HepG2 (cell line): ENCODE data around the gene CIAO3. TPM values are rescaled to one million over a fixed set of nuclear protein-coding genes. Genes with fewer than 3 reads are reported as not detected.
A peak's percentile ranks its signal among the peaks of the same experiment; 100 is the strongest.

Experiments used
- CBX2 ChIP-seq, 2 experiments: fragments of 200-600 bp in 1 of 2; sonication (generic); formaldehyde crosslinking in 1 of 2; IDR thresholded peaks; 2 replicates each; pipeline versions ENCODE4 v1.7.0 to v1.8.1; 2018 to 2022; ENCODE audit warnings: low read depth in 2 of 2, low read length in 1 of 2, mild to moderate bottlenecking in 1 of 2, missing genetic modification reagents in 1 of 2
- GATAD2A ChIP-seq: IDR thresholded peaks from 2 replicates; pipeline ENCODE4 v1.6.1; 2016
- HNRNPLL ChIP-seq: fragments of 200-400 bp; formaldehyde crosslinking; IDR thresholded peaks from 2 replicates; pipeline ENCODE4 v1.6.1; 2017; ENCODE audit warnings: mild to moderate bottlenecking, low read depth, low read length; ENCODE audit not compliant: poor library complexity, severe bottlenecking
- ISL2 ChIP-seq: sonication (generic); formaldehyde crosslinking; IDR thresholded peaks from 2 replicates; pipeline ENCODE4 v1.5.0; 2020; ENCODE audit warnings: missing genetic modification reagents
- PTBP1 ChIP-seq: fragments of 200-400 bp; formaldehyde crosslinking; IDR thresholded peaks from 2 replicates; pipeline ENCODE4 v1.6.1; 2018; ENCODE audit warnings: low read length, low read depth; ENCODE audit not compliant: poor library complexity, severe bottlenecking
- RORA ChIP-seq: sonication (generic); formaldehyde crosslinking; IDR thresholded peaks from 2 replicates; pipeline ENCODE4 v1.5.0; 2020; ENCODE audit warnings: mild to moderate bottlenecking, missing genetic modification reagents, moderate library complexity
- RXRA ChIP-seq: sonication (generic); formaldehyde crosslinking; IDR thresholded peaks from 2 replicates; pipeline ENCODE4 v1.5.1; 2020; ENCODE audit warnings: missing genetic modification reagents
- SAFB2 ChIP-seq: sonication (generic); formaldehyde crosslinking; IDR thresholded peaks from 2 replicates; pipeline ENCODE4 v1.5.1; 2020; ENCODE audit warnings: missing genetic modification reagents, low read depth, mild to moderate bottlenecking, borderline replicate concordance
- SAP130 ChIP-seq: IDR thresholded peaks from 2 replicates; pipeline ENCODE4 v1.6.1; 2016; ENCODE audit warnings: low read depth
- SOX5 ChIP-seq: IDR thresholded peaks from 2 replicates; pipeline ENCODE4 v1.6.1; 2016; ENCODE audit warnings: borderline replicate concordance
- STAT5B ChIP-seq: sonication (generic); formaldehyde crosslinking; IDR thresholded peaks from 2 replicates; pipeline ENCODE4 v1.4.0; 2020; ENCODE audit warnings: missing genetic modification reagents
- ZNF24 ChIP-seq: fragments of 450-650 bp; IDR thresholded peaks from 2 replicates; pipeline ENCODE4 v1.6.1; 2017; ENCODE audit warnings: antibody characterized with exemption, mild to moderate bottlenecking
- ZNF274 ChIP-seq: sonication (generic); formaldehyde crosslinking; IDR thresholded peaks from 2 replicates; pipeline ENCODE4 v1.5.1; 2020; ENCODE audit warnings: mild to moderate bottlenecking, missing genetic modification reagents
- ZNF282 ChIP-seq: fragments of 450-650 bp; IDR thresholded peaks from 2 replicates; pipeline ENCODE4 v1.6.1; 2018; ENCODE audit not compliant: partially characterized antibody
- ZNF354B ChIP-seq: sonication (generic); formaldehyde crosslinking; IDR thresholded peaks from 2 replicates; pipeline ENCODE4 v1.8.0; 2022; ENCODE audit warnings: mild to moderate bottlenecking, missing genetic modification reagents
- ZNF552 ChIP-seq: sonication (generic); formaldehyde crosslinking; IDR thresholded peaks from 2 replicates; pipeline ENCODE4 v1.9.0; 2022; ENCODE audit warnings: missing genetic modification reagents, mild to moderate bottlenecking, borderline replicate concordance
- ZNF775 ChIP-seq: sonication (generic); formaldehyde crosslinking; IDR thresholded peaks from 2 replicates; pipeline ENCODE4 v1.4.0; 2020; ENCODE audit warnings: missing genetic modification reagents, mild to moderate bottlenecking, moderate library complexity, borderline replicate concordance
- ZNF83 ChIP-seq: sonication (generic); formaldehyde crosslinking; IDR thresholded peaks from 2 replicates; pipeline ENCODE4 v1.4.0; 2020; ENCODE audit warnings: missing genetic modification reagents, mild to moderate bottlenecking, borderline replicate concordance
- ZNF883 ChIP-seq: sonication (generic); formaldehyde crosslinking; IDR thresholded peaks from 2 replicates; pipeline ENCODE4 v1.5.1; 2020; ENCODE audit warnings: mild to moderate bottlenecking, missing genetic modification reagents; ENCODE audit errors: not compliant biosample characterization
- polyA plus RNA-seq, 8 experiments: library from polyadenylated mRNA; depleted of rRNA in 3 of 8; stranded (reverse) in 7 of 8; unstranded in 1 of 8; fragments of >200 nt; fragmentation: Illumina TruSeq in 4 of 8; extraction: Trizol in 4 of 8; gene quantifications; 2 replicates each; pipeline versions ENCODE4 v1.2.1 to v1.2.3, GENCODE V29; 2011 to 2016; ENCODE audit warnings: low read depth in 4 of 8, missing spikeins in 1 of 8, mixed read lengths in 1 of 8; ENCODE audit not compliant: insufficient read depth in 1 of 8
- total RNA-seq, 5 experiments: library from RNA; depleted of rRNA; stranded (reverse); fragments of >200 nt; fragmentation: Illumina TruSeq; extraction: Trizol; gene quantifications; 2 replicates each; pipeline ENCODE4 v1.2.3, GENCODE V29; 2016; ENCODE audit warnings: low read depth in 1 of 5
- TF ChIP-seq, protein P1 (sequence below): sonication (generic); formaldehyde crosslinking; IDR thresholded peaks from 2 replicates; pipeline ENCODE4 v1.9.0; 2021; ENCODE audit warnings: missing genetic modification reagents, mild to moderate bottlenecking, borderline replicate concordance
- TF ChIP-seq, protein P2 (sequence below): sonication (generic); formaldehyde crosslinking; IDR thresholded peaks from 2 replicates; pipeline ENCODE4 v1.8.0; 2022; ENCODE audit warnings: missing genetic modification reagents, low read depth, mild to moderate bottlenecking, borderline replicate concordance
- TF ChIP-seq, protein P3 (sequence below), 2 experiments: sonication (generic) in 1 of 2; formaldehyde crosslinking in 1 of 2; IDR thresholded peaks; 2 replicates each; pipeline versions ENCODE4 v1.6.1 to v1.9.0; 2014 to 2022; ENCODE audit warnings: antibody characterized with exemption in 1 of 2, borderline replicate concordance in 1 of 2, inconsistent platforms in 1 of 2, low read depth in 1 of 2, missing genetic modification reagents in 1 of 2

CIAO3 gene
- total and polyA plus RNA-seq, 2 of the 13 experiments (the other 11 are each of a cell fraction or from before 2014, with no cell fraction given): 21.7 to 25.0 TPM

DNA sequence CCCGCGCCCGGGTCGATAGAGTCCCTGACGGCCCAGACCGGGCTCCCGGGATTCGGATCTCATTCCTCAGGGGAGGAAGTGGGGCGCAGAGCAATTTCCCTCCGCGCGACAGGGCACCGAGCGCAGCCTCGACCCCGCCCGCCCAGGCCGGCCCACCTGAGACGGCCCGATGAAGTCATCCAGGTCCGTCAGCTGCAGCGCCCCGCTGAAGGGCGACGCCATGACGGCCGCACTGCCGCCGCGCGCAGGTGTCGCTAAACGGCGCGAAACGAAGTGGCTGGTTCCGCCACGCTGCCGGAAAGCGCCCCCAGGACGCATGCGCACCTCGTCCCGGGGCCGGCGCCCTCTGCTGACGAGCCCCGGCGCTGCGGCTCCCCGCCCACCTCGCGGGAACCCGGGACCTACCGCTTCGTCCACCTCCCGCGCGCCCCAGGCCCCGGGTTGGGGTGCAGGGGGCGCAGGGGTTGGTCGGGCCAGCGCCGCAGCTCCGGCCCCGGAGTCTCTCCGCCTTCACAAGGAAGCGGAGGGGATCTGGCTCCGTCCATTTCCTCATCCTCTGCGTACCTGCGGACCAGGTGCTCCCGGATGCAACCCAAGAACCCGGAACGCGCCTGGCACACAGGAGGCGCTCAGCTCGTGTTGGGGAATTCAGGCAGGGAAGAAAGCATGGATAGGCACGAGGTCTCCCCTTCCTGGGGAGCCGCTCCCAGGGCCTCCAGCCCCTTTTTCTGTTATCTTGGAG is at the start of gene CIAO3 (continued):
- TF ChIP-seq, protein P1, sequence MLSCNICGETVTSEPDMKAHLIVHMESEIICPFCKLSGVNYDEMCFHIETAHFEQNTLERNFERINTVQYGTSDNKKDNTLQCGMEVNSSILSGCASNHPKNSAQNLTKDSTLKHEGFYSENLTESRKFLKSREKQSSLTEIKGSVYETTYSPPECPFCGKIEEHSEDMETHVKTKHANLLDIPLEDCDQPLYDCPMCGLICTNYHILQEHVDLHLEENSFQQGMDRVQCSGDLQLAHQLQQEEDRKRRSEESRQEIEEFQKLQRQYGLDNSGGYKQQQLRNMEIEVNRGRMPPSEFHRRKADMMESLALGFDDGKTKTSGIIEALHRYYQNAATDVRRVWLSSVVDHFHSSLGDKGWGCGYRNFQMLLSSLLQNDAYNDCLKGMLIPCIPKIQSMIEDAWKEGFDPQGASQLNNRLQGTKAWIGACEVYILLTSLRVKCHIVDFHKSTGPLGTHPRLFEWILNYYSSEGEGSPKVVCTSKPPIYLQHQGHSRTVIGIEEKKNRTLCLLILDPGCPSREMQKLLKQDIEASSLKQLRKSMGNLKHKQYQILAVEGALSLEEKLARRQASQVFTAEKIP (CRISPR knock-in tag): no peak
- TF ChIP-seq RORA (CRISPR knock-in tag) (no peak), SOX5 (CRISPR knock-in tag) (peak; percentile 26; the same call in 1 of the 2 replicates), ZNF24 (no peak), ZNF775 (CRISPR knock-in tag) (no peak), ZNF83 (CRISPR knock-in tag) (no peak), GATAD2A (CRISPR knock-in tag) (peak; percentile 21; the same call in 1 of the 2 replicates), RXRA (CRISPR knock-in tag) (peak; percentile 46), PTBP1 (no peak), ZNF883 (CRISPR knock-in tag) (peak; percentile 51), ZNF282 (no peak), STAT5B (CRISPR knock-in tag) (no peak), ZNF354B (CRISPR knock-in tag) (no peak), SAFB2 (CRISPR knock-in tag) (peak; percentile 68; the same call in 1 of the 2 replicates), SAP130 (CRISPR knock-in tag) (peak; percentile 98), CBX2 (IDR thresholded peaks at IDR 0.05; ENCODE audit: low read depth, low read length) (no peak), CBX2 (CRISPR knock-in tag; IDR thresholded peaks at IDR 0.05; ENCODE audit: low read depth) (no peak), HNRNPLL (peak; percentile 58), ZNF274 (peak; percentile 31; the same call in 1 of the 2 replicates), ISL2 (0 out of 2 replicates have a peak, but pooled peaks have one; percentile 35), ZNF552 (CRISPR knock-in tag) (peak; percentile 61)
- TF ChIP-seq, protein P2, sequence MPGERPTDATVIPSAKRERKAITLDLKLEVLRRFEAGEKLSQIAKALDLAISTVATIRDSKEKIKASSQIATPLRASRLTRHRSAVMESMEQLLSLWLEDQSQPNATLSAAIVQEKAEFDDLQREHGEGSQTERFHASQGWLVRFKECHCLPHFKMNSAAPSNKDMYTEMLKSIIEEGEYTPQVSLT (CRISPR knock-in tag): no peak
- TF ChIP-seq, protein P3, sequence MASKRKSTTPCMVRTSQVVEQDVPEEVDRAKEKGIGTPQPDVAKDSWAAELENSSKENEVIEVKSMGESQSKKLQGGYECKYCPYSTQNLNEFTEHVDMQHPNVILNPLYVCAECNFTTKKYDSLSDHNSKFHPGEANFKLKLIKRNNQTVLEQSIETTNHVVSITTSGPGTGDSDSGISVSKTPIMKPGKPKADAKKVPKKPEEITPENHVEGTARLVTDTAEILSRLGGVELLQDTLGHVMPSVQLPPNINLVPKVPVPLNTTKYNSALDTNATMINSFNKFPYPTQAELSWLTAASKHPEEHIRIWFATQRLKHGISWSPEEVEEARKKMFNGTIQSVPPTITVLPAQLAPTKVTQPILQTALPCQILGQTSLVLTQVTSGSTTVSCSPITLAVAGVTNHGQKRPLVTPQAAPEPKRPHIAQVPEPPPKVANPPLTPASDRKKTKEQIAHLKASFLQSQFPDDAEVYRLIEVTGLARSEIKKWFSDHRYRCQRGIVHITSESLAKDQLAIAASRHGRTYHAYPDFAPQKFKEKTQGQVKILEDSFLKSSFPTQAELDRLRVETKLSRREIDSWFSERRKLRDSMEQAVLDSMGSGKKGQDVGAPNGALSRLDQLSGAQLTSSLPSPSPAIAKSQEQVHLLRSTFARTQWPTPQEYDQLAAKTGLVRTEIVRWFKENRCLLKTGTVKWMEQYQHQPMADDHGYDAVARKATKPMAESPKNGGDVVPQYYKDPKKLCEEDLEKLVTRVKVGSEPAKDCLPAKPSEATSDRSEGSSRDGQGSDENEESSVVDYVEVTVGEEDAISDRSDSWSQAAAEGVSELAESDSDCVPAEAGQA (IDR thresholded peaks at IDR 0.05; ENCODE audit: low read depth): peak; percentile 89
- TF ChIP-seq, protein P3 (CRISPR knock-in tag; IDR thresholded peaks at IDR 0.05; ENCODE audit: borderline replicate concordance): no peak
